ENCODE measurements around the gene PADI6. TPM values are rescaled to one million over a fixed set of nuclear protein-coding genes. Genes with fewer than 3 reads are reported as not detected.
"Not testable (repeated sequence)": the region's sequence is repeated elsewhere in the genome, so short reads cannot be mapped to it uniquely, and the experiment has no call there.

Gene PADI6
- polyA plus RNA-seq, 1 of the 3 experiments (the other 2 are of a cell fraction) = not detected

GRCh38 chr1:17405898-17406759, 34.1 kb downstream of the PADI6 start (continued):
- TF ChIP-seq GATA2 (CRISPR knock-in tag; IDR thresholded peaks at IDR 0.05) (no peak), NFIC (IDR thresholded peaks at IDR 0.05; ENCODE audit: borderline replicate concordance) (no peak), YY1 (IDR thresholded peaks at IDR 0.05; ENCODE audit: low read depth) (no peak), GABPA (IDR thresholded peaks at IDR 0.05; ENCODE audit: low read depth) (no peak), SMC3 (IDR thresholded peaks at IDR 0.05; ENCODE audit: low read depth, low read length) (peak; percentile 70; the same call in 1 of the 2 replicates), FOXM1 (IDR thresholded peaks at IDR 0.05; ENCODE audit: low read depth) (no peak)

GRCh38 chr1:17406760-17407475, 34.9 kb downstream of the PADI6 start:
- H3K9ac ChIP-seq; H3K27me3 ChIP-seq (ENCODE audit: insufficient read depth); H3K4me3 ChIP-seq (ENCODE audit: low read depth in 2 of 2, low read length in 1 of 2); H3K27ac ChIP-seq (ENCODE audit: low read depth in 2 of 2, low read length in 1 of 2); H3K9me3 ChIP-seq; DNase-seq; H2AFZ ChIP-seq (ENCODE audit: low read depth); H3F3A ChIP-seq (replicated peaks; ENCODE audit: insufficient read depth); H3K79me2 ChIP-seq (ENCODE audit: insufficient read depth); H3K9me2 ChIP-seq; H3K4me1 ChIP-seq (ENCODE audit: control insufficient read depth in 1 of 2, insufficient read depth in 2 of 2, low read depth in 1 of 2, low read length in 1 of 2); H4K20me1 ChIP-seq (ENCODE audit: insufficient read depth); H3K4me2 ChIP-seq; POLR2A ChIA-PET: not testable (repeated sequence)
- CTCF ChIA-PET = interaction anchor here (0.6 to 2.5 kb wide), 16 partner anchors 10 to 344 kb away, joined by 3 to 11 read pairs (median 4); no protein-coding TSS in a partner anchor
- 91% methylated on average over 16 of the region's 16 CpGs for WGBS (ENCODE audit: low lambda C conversion rate)
- H3K36me3 ChIP-seq (replicated peaks in 1 of 2; ENCODE audit: control insufficient read depth in 1 of 2, insufficient read depth in 2 of 2, low read length in 1 of 2) = peaks cover 22 to 47% of the 10 kb centered on the region in 2 experiments

- H3K4me3 ChIP-seq (ENCODE audit: low read depth in 2 of 2, low read length in 1 of 2); H3K27me3 ChIP-seq (ENCODE audit: insufficient read depth); DNase-seq; H2AFZ ChIP-seq (ENCODE audit: low read depth); H3F3A ChIP-seq (replicated peaks; ENCODE audit: insufficient read depth); H3K9ac ChIP-seq; POLR2A ChIA-PET; H3K79me2 ChIP-seq (ENCODE audit: insufficient read depth); H4K20me1 ChIP-seq (ENCODE audit: insufficient read depth); H3K4me1 ChIP-seq (ENCODE audit: control insufficient read depth in 1 of 2, insufficient read depth in 2 of 2, low read depth in 1 of 2, low read length in 1 of 2); H3K9me2 ChIP-seq; H3K27ac ChIP-seq (ENCODE audit: low read depth in 2 of 2, low read length in 1 of 2); H3K4me2 ChIP-seq; H3K9me3 ChIP-seq: not testable (repeated sequence)
- 98% methylated on average over 25 of the region's 30 CpGs for WGBS (ENCODE audit: low lambda C conversion rate)
- H3K36me3 ChIP-seq (replicated peaks in 1 of 2; ENCODE audit: control insufficient read depth in 1 of 2, insufficient read depth in 2 of 2, low read length in 1 of 2) = peaks cover 31 to 58% of the 10 kb centered on the region in 2 experiments
- CTCF ChIA-PET = interaction anchor here (0.6 kb wide), 1 partner anchor 400 kb away, joined by 3 read pairs; no protein-coding TSS in a partner anchor
Observed at GRCh38 chr1:17407786-17408514, 36.0 kb downstream of the PADI6 start.

- Histone ChIP-seq H3K4me2 (no peak overlapping the region), H3K9ac (no peak overlapping the region), H3K79me2 (ENCODE audit: insufficient read depth) (no peaks in the 10 kb centered on the region), H4K20me1 (ENCODE audit: insufficient read depth) (peaks cover 6% of the 10 kb centered on the region; the same call in 1 of the 2 replicates), H3K9me2 (no peaks in the 10 kb centered on the region), H3K36me3 (replicated peaks in 1 of 2; ENCODE audit: control insufficient read depth in 1 of 2, insufficient read depth in 2 of 2, low read length in 1 of 2) (peaks cover 42 to 71% of the 10 kb centered on the region in 2 experiments), H3K27me3 (ENCODE audit: insufficient read depth) (no peaks in the 10 kb centered on the region), H2AFZ (ENCODE audit: low read depth) (no peak overlapping the region), H3K4me3 (ENCODE audit: low read depth in 2 of 2, low read length in 1 of 2) (no peak overlapping the region), H3K4me1 (ENCODE audit: control insufficient read depth in 1 of 2, insufficient read depth in 2 of 2, low read depth in 1 of 2, low read length in 1 of 2) (peaks cover 0 to 8% of the 10 kb centered on the region in 2 experiments; a peak in 1 of 4 replicates), H3K27ac (ENCODE audit: low read depth in 2 of 2, low read length in 1 of 2) (no peak overlapping the region; a peak in 1 of 4 replicates), H3F3A (replicated peaks; ENCODE audit: insufficient read depth) (peaks cover 6% of the 10 kb centered on the region), H3K9me3 (no peaks in the 10 kb centered on the region)
- CTCF ChIA-PET = no interaction called here
- no peak for DNase-seq
- POLR2A ChIA-PET = no interaction called here
- WGBS (ENCODE audit: low lambda C conversion rate) = no CpG with 5 or more reads among the region's 10 CpGs
- TF ChIP-seq RXRA (IDR thresholded peaks at IDR 0.05; ENCODE audit: borderline replicate concordance, low read depth) (no peak), NRF1 (IDR thresholded peaks at IDR 0.05; ENCODE audit: low read depth, low read length) (no peak), NFIC (IDR thresholded peaks at IDR 0.05; ENCODE audit: borderline replicate concordance) (no peak), EP300 (IDR thresholded peaks at IDR 0.05; ENCODE audit: borderline replicate concordance in 1 of 2, low read depth in 1 of 2, low read length in 1 of 2) (no peak), CHD2 (IDR thresholded peaks at IDR 0.05; ENCODE audit: low read length, partially characterized antibody) (no peak), RFX5 (IDR thresholded peaks at IDR 0.05; ENCODE audit: low read length) (no peak), EZH2phosphoT487 (IDR thresholded peaks at IDR 0.05; ENCODE audit: borderline replicate concordance, low read depth) (no peak), CTCF (IDR thresholded peaks at IDR 0.05) (no peak), POLR2AphosphoS5 (IDR thresholded peaks at IDR 0.05; ENCODE audit: low read depth, low read length) (no peak)
Observed at GRCh38 chr1:17409391-17409811, 37.4 kb downstream of the PADI6 start.
